Lower leg skin (tissue), 3 donors: Measurements from ENCODE around the gene GBF1.

Experiments used
- POLR2A ChIP-seq, 2 donors: fragments of 450-650 bp; IDR thresholded peaks; one replicate each; pipeline ENCODE4 v1.6.1; 2016 to 2017; ENCODE audit warnings: antibody characterized with exemption in 2 of 2, mild to moderate bottlenecking in 1 of 2, moderate library complexity in 1 of 2
- TF ChIP-seq, protein P1 (sequence below), 3 donors: fragments of 450-650 bp; IDR thresholded peaks; one replicate each; pipeline ENCODE4 v1.5.1; 2016; ENCODE audit warnings: antibody characterized with exemption in 3 of 3, mild to moderate bottlenecking in 3 of 3, moderate library complexity in 2 of 3

DNA sequence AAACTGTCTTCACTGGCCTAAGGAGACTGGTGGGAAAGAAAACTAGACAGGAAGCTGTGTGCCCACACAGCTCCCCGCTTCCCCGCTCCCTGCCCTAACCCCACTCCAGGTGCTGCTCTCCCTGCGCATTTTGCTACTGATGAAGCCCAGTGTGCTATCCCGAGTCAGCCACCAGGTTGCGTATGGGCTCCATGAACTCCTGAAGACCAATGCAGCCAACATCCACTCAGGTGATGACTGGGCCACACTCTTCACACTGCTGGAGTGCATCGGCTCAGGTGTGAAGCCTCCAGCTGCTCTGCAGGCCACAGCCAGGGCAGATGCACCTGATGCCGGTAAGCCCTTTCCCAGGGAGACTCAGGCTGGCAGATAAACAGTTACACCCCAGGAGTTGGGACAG, 129.9 kb downstream of the GBF1 start:
- TF ChIP-seq, protein P1, sequence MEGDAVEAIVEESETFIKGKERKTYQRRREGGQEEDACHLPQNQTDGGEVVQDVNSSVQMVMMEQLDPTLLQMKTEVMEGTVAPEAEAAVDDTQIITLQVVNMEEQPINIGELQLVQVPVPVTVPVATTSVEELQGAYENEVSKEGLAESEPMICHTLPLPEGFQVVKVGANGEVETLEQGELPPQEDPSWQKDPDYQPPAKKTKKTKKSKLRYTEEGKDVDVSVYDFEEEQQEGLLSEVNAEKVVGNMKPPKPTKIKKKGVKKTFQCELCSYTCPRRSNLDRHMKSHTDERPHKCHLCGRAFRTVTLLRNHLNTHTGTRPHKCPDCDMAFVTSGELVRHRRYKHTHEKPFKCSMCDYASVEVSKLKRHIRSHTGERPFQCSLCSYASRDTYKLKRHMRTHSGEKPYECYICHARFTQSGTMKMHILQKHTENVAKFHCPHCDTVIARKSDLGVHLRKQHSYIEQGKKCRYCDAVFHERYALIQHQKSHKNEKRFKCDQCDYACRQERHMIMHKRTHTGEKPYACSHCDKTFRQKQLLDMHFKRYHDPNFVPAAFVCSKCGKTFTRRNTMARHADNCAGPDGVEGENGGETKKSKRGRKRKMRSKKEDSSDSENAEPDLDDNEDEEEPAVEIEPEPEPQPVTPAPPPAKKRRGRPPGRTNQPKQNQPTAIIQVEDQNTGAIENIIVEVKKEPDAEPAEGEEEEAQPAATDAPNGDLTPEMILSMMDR (IDR thresholded peaks at IDR 0.05), result no peak
- TF ChIP-seq POLR2A (IDR thresholded peaks at IDR 0.05), result no peak
